A673 (cell line): ENCODE results near the gene TMEM109.

Source experiments
- CTCF ChIP-seq: fragments of 300-800, 200-600 bp; sonication (generic); conservative IDR thresholded peaks from 2 replicates; pipeline ENCODE4 v1.5.1; 2017; ENCODE audit warnings: low read depth, mild to moderate bottlenecking, antibody characterized with exemption, low read length, moderate library complexity, mixed read lengths
- EZH2 ChIP-seq: fragments of 200-600 bp; sonication (generic); IDR thresholded peaks from 2 replicates; pipeline ENCODE4 v1.6.1; 2017; ENCODE audit warnings: borderline replicate concordance, low read depth, mild to moderate bottlenecking, mixed read lengths, antibody characterized with exemption, low read length; ENCODE audit not compliant: poor library complexity, severe bottlenecking

- TF ChIP-seq CTCF (no peak), EZH2 (no peak)
Measured at GRCh38 chr11:60880643-60881282, 33.2 kb upstream of the TMEM109 start.
